Measurements from ENCODE around the gene NSUN4.
A peak's percentile ranks its signal among the peaks of the same experiment; 100 is the strongest.
"Not testable (repeated sequence)": the region's sequence is repeated elsewhere in the genome, so short reads cannot be mapped to it uniquely, and the experiment has no call there.

NSUN4 gene

DNA sequence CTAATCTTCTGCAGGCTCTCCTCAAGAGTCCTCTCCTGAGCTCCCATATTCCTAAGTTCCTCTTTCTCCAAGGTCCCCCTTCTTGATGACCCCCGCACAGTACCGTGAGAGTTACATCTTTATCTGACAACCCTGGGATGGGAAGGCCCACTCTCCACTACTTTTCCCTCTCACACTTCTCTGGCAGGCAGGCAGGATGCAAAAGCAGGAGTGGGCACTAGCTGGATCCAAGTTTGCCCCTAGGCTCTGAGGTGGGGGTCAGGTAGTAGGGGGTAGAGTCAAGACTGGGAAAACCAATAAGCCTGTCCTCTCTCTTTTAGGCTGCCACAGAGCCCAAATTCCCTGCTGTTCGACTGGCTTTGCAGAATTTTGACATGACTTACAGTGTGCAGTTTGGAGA lies 3.9 kb downstream of the NSUN4 start:
- TF ChIP-seq CTCF (conservative IDR thresholded peaks at IDR 0.05): no peak

GRCh38 chr1:46345281-46345680 lies 4.7 kb downstream of the NSUN4 start:
- H3K27ac ChIP-seq: peak overlapping the region; percentile 78; the same call in 1 of the 2 replicates
- no peak for TF ChIP-seq CTCF (conservative IDR thresholded peaks at IDR 0.05)

More for the DNA sequence above, 3.9 kb downstream of the NSUN4 start:
- H3K27ac ChIP-seq: 0 out of 2 replicates have a peak overlapping the region, but pooled peaks have one; percentile 1

- no peak overlapping the region for H3K27ac ChIP-seq
- no peak for TF ChIP-seq CTCF (conservative IDR thresholded peaks at IDR 0.05)
Measured at GRCh38 chr1:46352363-46352762, 11.8 kb downstream of the NSUN4 start.

GRCh38 chr1:46355920-46356319 lies 15.3 kb downstream of the NSUN4 start:
- not testable (repeated sequence) for H3K27ac ChIP-seq

GRCh38 chr1:46362158-46362557 lies 21.6 kb downstream of the NSUN4 start:
- TF ChIP-seq CTCF (conservative IDR thresholded peaks at IDR 0.05): no peak
- H3K27ac ChIP-seq: no peak overlapping the region

- H3K27ac ChIP-seq: no peak overlapping the region
- no peak for TF ChIP-seq CTCF (conservative IDR thresholded peaks at IDR 0.05)
Measured at GRCh38 chr1:46363121-46363520, 22.5 kb downstream of the NSUN4 start.

GRCh38 chr1:46364612-46365011 lies 24.0 kb downstream of the NSUN4 start:
- TF ChIP-seq CTCF (conservative IDR thresholded peaks at IDR 0.05): no peak

GRCh38 chr1:46365796-46366195 lies 25.2 kb downstream of the NSUN4 start:
- peak overlapping the region; percentile 63; the same call in 1 of the 2 replicates for H3K27ac ChIP-seq

More at GRCh38 chr1:46364612-46365011, 24.0 kb downstream of the NSUN4 start:
- H3K27ac ChIP-seq: peak overlapping the region; percentile 63

DNA sequence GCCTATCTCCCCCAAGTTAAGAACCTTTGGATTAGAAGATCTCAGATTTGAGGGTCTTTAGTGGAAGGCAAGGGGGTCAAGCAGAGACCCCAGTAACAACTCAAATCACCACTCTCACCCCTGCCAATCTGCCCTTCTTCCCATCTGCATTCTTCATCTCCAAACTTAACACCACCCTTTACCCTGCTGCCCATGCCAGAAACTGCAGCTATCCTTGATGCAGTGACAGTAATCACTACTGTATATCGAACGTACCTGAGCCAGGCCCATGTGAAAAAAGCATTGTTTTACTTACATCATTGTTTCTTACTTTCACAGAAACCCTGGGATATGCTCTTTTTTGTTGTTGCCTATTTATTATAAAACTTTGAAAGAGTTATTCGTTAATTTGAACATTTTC lies 26.5 kb downstream of the NSUN4 start:
- H3K27ac ChIP-seq: no peak overlapping the region
- no peak for TF ChIP-seq CTCF (conservative IDR thresholded peaks at IDR 0.05)

- H3K27ac ChIP-seq: not testable (repeated sequence)
Measured at GRCh38 chr1:46367701-46368100, 27.1 kb downstream of the NSUN4 start.

Measured in VCaP (cell line).